ENCODE results near the gene CALN1.

- TF ChIP-seq POLR2AphosphoS5 (IDR thresholded peaks at IDR 0.05; ENCODE audit: low read depth, low read length) (no peak), REST (IDR thresholded peaks at IDR 0.05; ENCODE audit: insufficient read depth in 1 of 2, low read depth in 2 of 2, low read length in 2 of 2) (no peak), SIN3A (IDR thresholded peaks at IDR 0.05; ENCODE audit: borderline replicate concordance, insufficient read depth, low read length) (no peak)
These were observed 390.4 kb downstream of the CALN1 start for GRCh38 chr7:72021716-72022115.
